ENCODE data around the gene IGSF5. TPM values are rescaled to one million over a fixed set of nuclear protein-coding genes. Genes with fewer than 3 reads are reported as not detected.

IGSF5 gene
- total RNA-seq, 4 donors from 2014 or later: 0.50 to 1.9 TPM; not detected in 2

GRCh38 chr21:39825250-39825649, 80.3 kb downstream of the IGSF5 start:
- no peaks in the 10 kb centered on the region for H3K9me3 ChIP-seq
- ATAC-seq: no peak
- TF ChIP-seq CTCF (IDR thresholded peaks at IDR 0.05): no peak
- no peaks in the 10 kb centered on the region for H3K4me1 ChIP-seq
- H3K4me3 ChIP-seq: no peak overlapping the region
- H3K36me3 ChIP-seq: no peaks in the 10 kb centered on the region
- no peaks in the 10 kb centered on the region for H3K27me3 ChIP-seq
- H3K27ac ChIP-seq: no peak overlapping the region
- WGBS, 2 donors (ENCODE audit: low coverage in 1 of 2): 71 to 80% methylated on average over 1 of the region's 1 CpG

- WGBS, 2 donors (ENCODE audit: low coverage in 1 of 2): 79 to 100% methylated on average over 1 to 4 of the region's 4 CpGs
- Histone ChIP-seq H3K4me1 (no peaks in the 10 kb centered on the region), H3K27ac (no peak overlapping the region), H3K9me3 (no peaks in the 10 kb centered on the region), H3K27me3 (no peaks in the 10 kb centered on the region), H3K36me3 (no peaks in the 10 kb centered on the region), H3K4me3 (no peak overlapping the region)
- ATAC-seq: no peak
- TF ChIP-seq EP300 (IDR thresholded peaks at IDR 0.05) (no peak), CTCF (IDR thresholded peaks at IDR 0.05) (no peak), POLR2AphosphoS5 (IDR thresholded peaks at IDR 0.05) (no peak), POLR2A (IDR thresholded peaks at IDR 0.05) (no peak)
Observed at GRCh38 chr21:39834543-39834942, 89.6 kb downstream of the IGSF5 start.

GRCh38 chr21:39837861-39838359, 92.9 kb downstream of the IGSF5 start:
- H3K9me3 ChIP-seq: no peaks in the 10 kb centered on the region
- no peak overlapping the region for H3K4me3 ChIP-seq
- no peak overlapping the region for H3K27ac ChIP-seq
- H3K27me3 ChIP-seq: no peaks in the 10 kb centered on the region
- no peak for ATAC-seq
- TF ChIP-seq EP300 (IDR thresholded peaks at IDR 0.05) (no peak), CTCF (IDR thresholded peaks at IDR 0.05) (no peak), POLR2A (IDR thresholded peaks at IDR 0.05) (no peak), POLR2AphosphoS5 (IDR thresholded peaks at IDR 0.05) (no peak)
- H3K36me3 ChIP-seq: no peaks in the 10 kb centered on the region
- 56 to 92% methylated on average over 2 to 4 of the region's 4 CpGs for WGBS, 2 donors (ENCODE audit: low coverage in 1 of 2)
- H3K4me1 ChIP-seq: no peaks in the 10 kb centered on the region

- 54 to 68% methylated on average over 5 to 16 of the region's 22 CpGs for WGBS, 2 donors (ENCODE audit: low coverage in 1 of 2)
Observed at GRCh38 chr21:39840373-39841097, 95.6 kb downstream of the IGSF5 start.

More at GRCh38 chr21:39840373-39841097, 95.6 kb downstream of the IGSF5 start:
- Histone ChIP-seq H3K4me1 (no peaks in the 10 kb centered on the region), H3K27me3 (no peaks in the 10 kb centered on the region), H3K4me3 (no peak overlapping the region), H3K9me3 (no peaks in the 10 kb centered on the region), H3K36me3 (no peaks in the 10 kb centered on the region), H3K27ac (no peak overlapping the region)
- TF ChIP-seq POLR2AphosphoS5 (IDR thresholded peaks at IDR 0.05) (no peak), POLR2A (IDR thresholded peaks at IDR 0.05) (no peak), CTCF (IDR thresholded peaks at IDR 0.05) (no peak), EP300 (IDR thresholded peaks at IDR 0.05) (no peak)
- ATAC-seq: no peak
